ENCODE measurements around the gene BMP8A.

The BMP8A gene

GRCh38 chr1:39570477-39571177 lies 79.2 kb downstream of the BMP8A start:
- no peak for DNase-seq (ENCODE audit: low read depth in 2 of 2)

DNA sequence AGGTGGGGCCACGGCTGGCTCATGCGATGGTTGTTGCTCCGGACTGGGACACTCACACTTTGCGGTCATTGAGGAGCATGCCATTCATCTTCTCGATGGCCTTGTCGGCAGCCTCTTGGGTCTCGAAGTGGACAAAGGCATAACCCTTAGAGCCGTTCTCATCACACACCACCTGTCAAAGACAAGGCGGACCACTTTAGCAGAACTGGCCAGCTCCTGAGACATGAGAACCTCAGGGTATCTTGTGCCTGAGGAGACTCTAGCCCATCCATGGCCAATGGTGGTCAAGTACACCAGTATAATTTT lies 79.7 kb downstream of the BMP8A start:
- DNase-seq (ENCODE audit: low read depth in 2 of 2), result no peak

DNA sequence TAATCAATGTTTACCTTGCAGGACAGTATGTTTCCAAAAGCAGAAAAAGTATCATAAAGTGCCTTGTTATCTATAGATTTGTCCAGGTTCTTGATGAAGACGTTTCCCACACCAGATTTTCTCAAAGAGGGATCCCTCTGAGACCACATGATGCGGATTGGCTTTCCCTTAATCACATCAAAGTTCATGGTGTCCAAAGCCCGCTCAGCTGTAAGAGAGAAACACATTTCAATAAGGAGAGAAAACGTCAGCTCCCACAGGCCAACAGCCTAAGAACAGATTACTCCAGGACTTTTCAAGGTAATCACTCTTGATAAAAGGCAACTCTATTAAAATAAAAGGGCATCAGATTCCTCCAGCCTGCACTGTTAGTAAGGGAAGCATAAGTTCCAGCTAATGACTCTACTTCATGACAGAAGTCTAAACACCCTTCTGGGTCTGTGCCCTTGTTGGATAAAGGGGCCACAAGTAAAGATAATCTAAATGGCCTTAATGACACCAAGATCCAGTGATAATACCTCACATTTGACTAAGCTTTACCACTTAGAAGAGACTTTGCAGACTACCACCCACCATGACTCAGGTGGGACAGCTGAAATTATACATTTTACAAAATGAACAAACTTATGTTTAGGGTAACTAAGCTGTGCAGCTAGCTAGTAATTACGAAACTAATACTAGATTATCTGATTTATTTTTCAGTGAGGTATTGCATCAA lies 81.1 kb downstream of the BMP8A start:
- DNase-seq (ENCODE audit: low read depth in 2 of 2), result no peak

GRCh38 chr1:39573097-39573465 lies 81.6 kb downstream of the BMP8A start:
- DNase-seq (ENCODE audit: low read depth in 2 of 2), result no peak

GRCh38 chr1:39573736-39574624 lies 82.5 kb downstream of the BMP8A start:
- no peak for DNase-seq (ENCODE audit: low read depth in 2 of 2)

GRCh38 chr1:39574646-39575045 lies 83.2 kb downstream of the BMP8A start:
- no peak for DNase-seq (ENCODE audit: low read depth in 2 of 2)
